K562 (cell line): ENCODE measurements around the gene ENTPD6. TPM values are rescaled to one million over a fixed set of nuclear protein-coding genes. Genes with fewer than 3 reads are reported as not detected.

Source experiments
- ARHGAP35 ChIP-seq: fragments of 450-650 bp; IDR thresholded peaks from 2 replicates; pipeline ENCODE4 v1.6.1; 2018; ENCODE audit not compliant: partially characterized antibody
- BACH1 ChIP-seq: fragments of 200-800 bp; sonication (Bioruptor generic); IDR thresholded peaks from 2 replicates; pipeline ENCODE4 v1.6.1; 2016; ENCODE audit warnings: missing genetic modification characterization, missing compliant biosample characterization
- BDP1 ChIP-seq: IDR thresholded peaks from 3 replicates; pipeline ENCODE4 v1.6.1; 2011; ENCODE audit not compliant: insufficient read length, insufficient read depth
- BRD9 ChIP-seq: fragments of 450-650 bp; IDR thresholded peaks from 2 replicates; pipeline ENCODE4 v1.6.1; 2018; ENCODE audit warnings: low read depth; ENCODE audit not compliant: partially characterized antibody
- FOS ChIP-seq: IDR thresholded peaks from 3 replicates; pipeline ENCODE4 v1.6.1; 2011; ENCODE audit not compliant: insufficient read length; ENCODE audit errors: extremely low read depth
- FOXK1 ChIP-seq: sonication (generic); formaldehyde crosslinking; IDR thresholded peaks from 2 replicates; pipeline ENCODE4 v1.8.0; 2022; ENCODE audit warnings: missing genetic modification reagents, mild to moderate bottlenecking, borderline replicate concordance
- IFI16 ChIP-seq: fragments of 250-450 bp; sonication (Bioruptor Pico); IDR thresholded peaks from 2 replicates; pipeline ENCODE4 v2.1.2; 2022; ENCODE audit warnings: mild to moderate bottlenecking, inconsistent platforms
- L3MBTL2 ChIP-seq: fragments of 450-650 bp; IDR thresholded peaks from 2 replicates; pipeline ENCODE4 v1.6.1; 2016; ENCODE audit warnings: mild to moderate bottlenecking, moderate library complexity
- NR2C2 ChIP-seq, 2 experiments: fragments of 200-800 bp in 1 of 2; sonication (Bioruptor generic) in 1 of 2; sonication (generic) in 1 of 2; formaldehyde crosslinking in 1 of 2; IDR thresholded peaks; 2 replicates each; pipeline versions ENCODE4 v1.6.1 to v1.8.0; 2016 to 2022; ENCODE audit warnings: mild to moderate bottlenecking in 1 of 2, missing compliant biosample characterization in 1 of 2, missing genetic modification characterization in 1 of 2, missing genetic modification reagents in 1 of 2
- PCBP2 ChIP-seq: fragments of 200-400 bp; formaldehyde crosslinking; IDR thresholded peaks from 2 replicates; pipeline ENCODE4 v1.6.1; 2018; ENCODE audit warnings: low read length, low read depth, mild to moderate bottlenecking, moderate library complexity; ENCODE audit not compliant: poor library complexity, severe bottlenecking
- RAD21 ChIP-seq, 2 experiments: fragments of 250-450 bp in 1 of 2; fragments of 450-650 bp in 1 of 2; sonication (Bioruptor Pico) in 1 of 2; formaldehyde crosslinking in 1 of 2; IDR thresholded peaks in 1 of 2; conservative IDR thresholded peaks in 1 of 2; 2 replicates each; pipeline versions ENCODE4 v1.4.0 to v1.8.0; 2020 to 2022; ENCODE audit warnings: mild to moderate bottlenecking in 2 of 2, moderate library complexity in 1 of 2
- RCOR1 ChIP-seq, 2 experiments: IDR thresholded peaks; 2 replicates each; pipeline ENCODE4 v1.6.1; 2012; ENCODE audit warnings: low read depth in 2 of 2, low read length in 2 of 2, borderline replicate concordance in 1 of 2, improper control_type of control experiment in 1 of 2
- RFX5 ChIP-seq: IDR thresholded peaks from 2 replicates; pipeline ENCODE4 v1.6.1; 2011; ENCODE audit warnings: low read depth, mild to moderate bottlenecking, improper control_type of control experiment, low read length
- RNF2 ChIP-seq: sonication (generic); IDR thresholded peaks from 2 replicates; pipeline ENCODE4 v1.6.1; 2016
- SRF ChIP-seq, 2 experiments: fragments of 250-450, 450-650 bp in 1 of 2; sonication (Bioruptor Pico) in 1 of 2; sonication (generic) in 1 of 2; formaldehyde crosslinking; IDR thresholded peaks; 2 replicates each; pipeline versions ENCODE4 v1.5.0 to v1.5.1; 2020 to 2022; ENCODE audit warnings: mild to moderate bottlenecking in 1 of 2, missing genetic modification reagents in 1 of 2
- TAL1 ChIP-seq: fragments of 450-650 bp; IDR thresholded peaks from 2 replicates; pipeline ENCODE4 v1.6.1; 2016; ENCODE audit warnings: mild to moderate bottlenecking
- WHSC1 ChIP-seq: IDR thresholded peaks from one replicate; pipeline ENCODE4 v1.6.1; 2012; ENCODE audit warnings: low read length, control low read depth, inconsistent platforms
- ZFX ChIP-seq: sonication (generic); formaldehyde crosslinking; IDR thresholded peaks from 2 replicates; pipeline ENCODE4 v1.8.0; 2022; ENCODE audit warnings: mild to moderate bottlenecking, missing genetic modification reagents, moderate library complexity
- ZNF217 ChIP-seq: sonication (generic); formaldehyde crosslinking; IDR thresholded peaks from 2 replicates; pipeline ENCODE4 v1.8.0; 2022; ENCODE audit warnings: mild to moderate bottlenecking, missing genetic modification reagents
- ZNF41 ChIP-seq: fragments of 250-450 bp; sonication (Bioruptor Pico); conservative IDR thresholded peaks from 2 replicates; pipeline ENCODE4 v1.4.0; 2020; ENCODE audit warnings: mild to moderate bottlenecking
- ZNF589 ChIP-seq: fragments of 200-800 bp; sonication (Bioruptor generic); IDR thresholded peaks from 2 replicates; pipeline ENCODE4 v1.6.1; 2016; ENCODE audit warnings: low read depth, missing genetic modification characterization, missing compliant biosample characterization
- polyA plus RNA-seq, 8 experiments: library from polyadenylated mRNA; depleted of rRNA in 4 of 8; stranded (reverse) in 5 of 8; unstranded in 3 of 8; fragments of >200 nt; fragmentation: Nextera tagmentation in 2 of 8; fragmentation: Illumina TruSeq in 1 of 8; extraction: Ambion mirVana in 2 of 8; extraction: Trizol in 1 of 8; gene quantifications; 2 replicates each; pipeline versions ENCODE4 v1.2.1 to v1.2.3, GENCODE V29; 2011 to 2014; ENCODE audit warnings: inconsistent platforms in 1 of 8, missing spikeins in 1 of 8
- total RNA-seq, 7 experiments: library from RNA; depleted of rRNA in 6 of 7; stranded (reverse); fragments of >200 nt in 6 of 7; fragmentation: Illumina TruSeq in 2 of 7; extraction: Trizol in 2 of 7; gene quantifications; 2 replicates each; pipeline versions ENCODE4 v1.2.1 to v1.2.3, GENCODE V29; 2011 to 2021; ENCODE audit warnings: low replicate concordance in 1 of 7
- TF ChIP-seq, protein P1 (sequence below): fragments of 450-650 bp; formaldehyde crosslinking; IDR thresholded peaks from 2 replicates; pipeline ENCODE4 v1.4.0; 2020; ENCODE audit warnings: mild to moderate bottlenecking, moderate library complexity
- TF ChIP-seq, protein P2 (sequence below): fragments of 200-400 bp; formaldehyde crosslinking; IDR thresholded peaks from 2 replicates; pipeline ENCODE4 v1.6.1; 2017; ENCODE audit warnings: mild to moderate bottlenecking, low read depth, low read length, moderate library complexity
- TF ChIP-seq, protein P3 (sequence below): fragments of 250-450 bp; sonication (Bioruptor Pico); IDR thresholded peaks from 2 replicates; pipeline ENCODE4 v1.5.0; 2020; ENCODE audit warnings: mild to moderate bottlenecking

Gene ENTPD6
- total and polyA plus RNA-seq, 9 of the 15 experiments (the other 6 are each of a cell fraction or from before 2014, with no cell fraction given): 0.82 to 36.8 (median 22.4) TPM

GRCh38 chr20:25237610-25238318 lies 42.3 kb downstream of the ENTPD6 start (continued):
- TF ChIP-seq SRF (CRISPR knock-in tag; IDR thresholded peaks at IDR 0.05) (peak in 1 of 2 experiments; percentile 76; a peak in 2 of 4 replicates), RNF2 (peak; percentile 83), NR2C2 (CRISPR knock-in tag; IDR thresholded peaks at IDR 0.05) (no peak), NR2C2 (tag; IDR thresholded peaks at IDR 0.05) (peak; percentile 59), ZNF217 (CRISPR knock-in tag) (no peak), FOXK1 (CRISPR knock-in tag) (0 out of 2 replicates have a peak, but pooled peaks have one; percentile 32), BRD9 (peak; percentile 94), ARHGAP35 (no peak), PCBP2 (no peak), RCOR1 (IDR thresholded peaks at IDR 0.05; ENCODE audit: borderline replicate concordance in 1 of 2, low read depth in 2 of 2, low read length in 2 of 2) (peak in 1 of 2 experiments; percentile 84; a peak in 2 of 4 replicates), BACH1 (tag) (peak; percentile 46), BDP1 (no peak), RFX5 (no peak), WHSC1 (no peak), ZFX (CRISPR knock-in tag) (0 out of 2 replicates have a peak, but pooled peaks have one; percentile 19), ZNF41 (CRISPR knock-in tag) (no peak), ZNF589 (CRISPR knock-in tag) (peak; percentile 74; the same call in 1 of the 2 replicates), FOS (peak; percentile 84), TAL1 (0 out of 2 replicates have a peak, but pooled peaks have one; percentile 3), IFI16 (CRISPR knock-in tag) (no peak), L3MBTL2 (peak; percentile 65; the same call in 1 of the 2 replicates), RAD21 (CRISPR knock-in tag; conservative IDR thresholded peaks at IDR 0.05 in 1 of 2, IDR thresholded peaks at IDR 0.05 in 1 of 2) (peak in 1 of 2 experiments; percentile 23; a peak in 1 of 4 replicates)
- TF ChIP-seq, protein P1, sequence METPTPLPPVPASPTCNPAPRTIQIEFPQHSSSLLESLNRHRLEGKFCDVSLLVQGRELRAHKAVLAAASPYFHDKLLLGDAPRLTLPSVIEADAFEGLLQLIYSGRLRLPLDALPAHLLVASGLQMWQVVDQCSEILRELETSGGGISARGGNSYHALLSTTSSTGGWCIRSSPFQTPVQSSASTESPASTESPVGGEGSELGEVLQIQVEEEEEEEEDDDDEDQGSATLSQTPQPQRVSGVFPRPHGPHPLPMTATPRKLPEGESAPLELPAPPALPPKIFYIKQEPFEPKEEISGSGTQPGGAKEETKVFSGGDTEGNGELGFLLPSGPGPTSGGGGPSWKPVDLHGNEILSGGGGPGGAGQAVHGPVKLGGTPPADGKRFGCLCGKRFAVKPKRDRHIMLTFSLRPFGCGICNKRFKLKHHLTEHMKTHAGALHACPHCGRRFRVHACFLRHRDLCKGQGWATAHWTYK: 0 out of 2 replicates have a peak, but pooled peaks have one; percentile 20
- TF ChIP-seq, protein P2, sequence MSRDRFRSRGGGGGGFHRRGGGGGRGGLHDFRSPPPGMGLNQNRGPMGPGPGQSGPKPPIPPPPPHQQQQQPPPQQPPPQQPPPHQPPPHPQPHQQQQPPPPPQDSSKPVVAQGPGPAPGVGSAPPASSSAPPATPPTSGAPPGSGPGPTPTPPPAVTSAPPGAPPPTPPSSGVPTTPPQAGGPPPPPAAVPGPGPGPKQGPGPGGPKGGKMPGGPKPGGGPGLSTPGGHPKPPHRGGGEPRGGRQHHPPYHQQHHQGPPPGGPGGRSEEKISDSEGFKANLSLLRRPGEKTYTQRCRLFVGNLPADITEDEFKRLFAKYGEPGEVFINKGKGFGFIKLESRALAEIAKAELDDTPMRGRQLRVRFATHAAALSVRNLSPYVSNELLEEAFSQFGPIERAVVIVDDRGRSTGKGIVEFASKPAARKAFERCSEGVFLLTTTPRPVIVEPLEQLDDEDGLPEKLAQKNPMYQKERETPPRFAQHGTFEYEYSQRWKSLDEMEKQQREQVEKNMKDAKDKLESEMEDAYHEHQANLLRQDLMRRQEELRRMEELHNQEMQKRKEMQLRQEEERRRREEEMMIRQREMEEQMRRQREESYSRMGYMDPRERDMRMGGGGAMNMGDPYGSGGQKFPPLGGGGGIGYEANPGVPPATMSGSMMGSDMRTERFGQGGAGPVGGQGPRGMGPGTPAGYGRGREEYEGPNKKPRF: no peak
- TF ChIP-seq, protein P3, sequence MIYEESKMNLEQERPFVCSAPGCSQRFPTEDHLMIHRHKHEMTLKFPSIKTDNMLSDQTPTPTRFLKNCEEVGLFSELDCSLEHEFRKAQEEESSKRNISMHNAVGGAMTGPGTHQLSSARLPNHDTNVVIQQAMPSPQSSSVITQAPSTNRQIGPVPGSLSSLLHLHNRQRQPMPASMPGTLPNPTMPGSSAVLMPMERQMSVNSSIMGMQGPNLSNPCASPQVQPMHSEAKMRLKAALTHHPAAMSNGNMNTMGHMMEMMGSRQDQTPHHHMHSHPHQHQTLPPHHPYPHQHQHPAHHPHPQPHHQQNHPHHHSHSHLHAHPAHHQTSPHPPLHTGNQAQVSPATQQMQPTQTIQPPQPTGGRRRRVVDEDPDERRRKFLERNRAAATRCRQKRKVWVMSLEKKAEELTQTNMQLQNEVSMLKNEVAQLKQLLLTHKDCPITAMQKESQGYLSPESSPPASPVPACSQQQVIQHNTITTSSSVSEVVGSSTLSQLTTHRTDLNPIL (CRISPR knock-in tag): no peak
